ENCODE measurements around the gene GJB2. TPM values are rescaled to one million over a fixed set of nuclear protein-coding genes. Genes with fewer than 3 reads are reported as not detected.

Gene GJB2
- total RNA-seq, 3 donors from 2014 or later: 0.66 to 0.88 TPM; not detected in 1

DNA sequence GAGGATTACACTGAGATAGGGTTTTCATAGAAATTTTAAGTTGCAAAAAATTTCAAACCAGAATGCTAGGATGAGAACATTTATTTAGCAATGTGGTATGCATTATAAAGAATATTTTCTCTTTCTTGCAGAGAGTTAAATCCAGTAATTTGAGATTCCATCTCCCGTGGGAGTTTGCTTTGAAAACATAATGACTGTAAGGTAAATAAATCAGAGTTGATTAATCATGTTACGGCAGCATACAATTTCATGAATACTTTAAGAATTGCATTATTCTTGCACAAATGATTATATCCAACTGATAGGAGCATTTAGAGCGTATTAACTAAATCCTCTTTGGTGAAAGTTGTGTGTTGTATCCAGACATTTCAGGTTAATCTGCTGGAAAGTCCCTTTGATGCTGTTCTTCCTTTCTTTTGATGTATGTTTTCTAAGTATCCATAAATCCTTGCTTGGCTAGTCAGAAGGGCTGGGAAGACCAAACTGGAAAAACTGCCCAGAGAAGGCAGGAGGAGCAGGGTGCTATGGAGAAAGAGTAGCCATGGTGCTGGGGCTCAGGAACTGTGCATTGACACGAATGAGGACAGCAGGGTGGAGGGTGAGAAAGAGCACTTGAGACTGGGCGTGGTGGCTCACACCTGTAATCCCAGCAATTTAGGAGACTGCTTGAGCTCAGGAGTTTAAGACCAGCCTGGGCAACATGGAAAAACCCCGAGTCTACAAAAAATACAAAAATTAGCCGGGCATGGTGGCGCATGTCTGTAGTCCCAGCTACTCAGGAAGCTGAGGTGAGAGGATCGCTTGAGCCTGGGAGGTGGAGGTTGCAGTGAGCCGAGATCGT is 27.1 kb downstream of the GJB2 start:
- DNase-seq (ENCODE audit: low spot score in 2 of 2): no peak
- Histone ChIP-seq H3K27me3 (peaks cover 0 to 25% of the 10 kb centered on the region in 2 donors), H3K4me1 (peaks cover 0 to 7% of the 10 kb centered on the region in 2 donors), H3K4me3 (no peak overlapping the region), H3K9me3 (no peaks in the 10 kb centered on the region), H3K27ac (no peak overlapping the region), H3K36me3 (no peaks in the 10 kb centered on the region)
- no peak for TF ChIP-seq POLR2AphosphoS5 (IDR thresholded peaks at IDR 0.05)
- TF ChIP-seq, protein P1, sequence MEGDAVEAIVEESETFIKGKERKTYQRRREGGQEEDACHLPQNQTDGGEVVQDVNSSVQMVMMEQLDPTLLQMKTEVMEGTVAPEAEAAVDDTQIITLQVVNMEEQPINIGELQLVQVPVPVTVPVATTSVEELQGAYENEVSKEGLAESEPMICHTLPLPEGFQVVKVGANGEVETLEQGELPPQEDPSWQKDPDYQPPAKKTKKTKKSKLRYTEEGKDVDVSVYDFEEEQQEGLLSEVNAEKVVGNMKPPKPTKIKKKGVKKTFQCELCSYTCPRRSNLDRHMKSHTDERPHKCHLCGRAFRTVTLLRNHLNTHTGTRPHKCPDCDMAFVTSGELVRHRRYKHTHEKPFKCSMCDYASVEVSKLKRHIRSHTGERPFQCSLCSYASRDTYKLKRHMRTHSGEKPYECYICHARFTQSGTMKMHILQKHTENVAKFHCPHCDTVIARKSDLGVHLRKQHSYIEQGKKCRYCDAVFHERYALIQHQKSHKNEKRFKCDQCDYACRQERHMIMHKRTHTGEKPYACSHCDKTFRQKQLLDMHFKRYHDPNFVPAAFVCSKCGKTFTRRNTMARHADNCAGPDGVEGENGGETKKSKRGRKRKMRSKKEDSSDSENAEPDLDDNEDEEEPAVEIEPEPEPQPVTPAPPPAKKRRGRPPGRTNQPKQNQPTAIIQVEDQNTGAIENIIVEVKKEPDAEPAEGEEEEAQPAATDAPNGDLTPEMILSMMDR (IDR thresholded peaks at IDR 0.05): no peak
- TF ChIP-seq POLR2A (IDR thresholded peaks at IDR 0.05): no peak
- intact Hi-C loops (cut with DNase I; ENCODE audit: low total_unique reads): no loop called here

DNA sequence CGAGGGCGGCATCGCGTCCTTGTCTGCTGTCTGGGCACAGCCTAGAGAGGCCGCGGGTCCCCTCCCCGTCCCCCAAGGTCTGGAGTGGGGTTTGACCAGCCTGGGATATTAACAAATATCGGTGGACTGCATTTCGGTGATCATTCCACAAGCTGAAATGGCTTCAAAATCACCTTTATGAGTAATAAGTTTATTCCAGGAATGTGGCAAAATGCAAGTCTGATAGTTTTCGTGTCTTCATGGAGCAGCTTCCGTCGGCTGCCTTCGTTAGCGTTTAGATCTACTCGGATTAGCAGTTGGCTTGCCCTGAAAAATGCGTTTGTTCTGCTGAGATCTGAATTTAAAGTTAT is 30.8 kb downstream of the GJB2 start:
- Histone ChIP-seq H3K27ac (no peak overlapping the region), H3K9me3 (no peaks in the 10 kb centered on the region), H3K27me3 (peaks cover 0 to 52% of the 10 kb centered on the region in 2 donors), H3K4me3 (peak overlapping the region in 1 of 3 donors; percentile 65), H3K36me3 (no peaks in the 10 kb centered on the region), H3K4me1 (peaks cover 0 to 14% of the 10 kb centered on the region in 2 donors)
- intact Hi-C loops (cut with DNase I; ENCODE audit: low total_unique reads): no loop called here
- no peak for TF ChIP-seq POLR2A (IDR thresholded peaks at IDR 0.05)
- TF ChIP-seq, protein P1 (IDR thresholded peaks at IDR 0.05): no peak
- no peak for TF ChIP-seq POLR2AphosphoS5 (IDR thresholded peaks at IDR 0.05)
- no peak for DNase-seq (ENCODE audit: low spot score in 2 of 2)

DNA sequence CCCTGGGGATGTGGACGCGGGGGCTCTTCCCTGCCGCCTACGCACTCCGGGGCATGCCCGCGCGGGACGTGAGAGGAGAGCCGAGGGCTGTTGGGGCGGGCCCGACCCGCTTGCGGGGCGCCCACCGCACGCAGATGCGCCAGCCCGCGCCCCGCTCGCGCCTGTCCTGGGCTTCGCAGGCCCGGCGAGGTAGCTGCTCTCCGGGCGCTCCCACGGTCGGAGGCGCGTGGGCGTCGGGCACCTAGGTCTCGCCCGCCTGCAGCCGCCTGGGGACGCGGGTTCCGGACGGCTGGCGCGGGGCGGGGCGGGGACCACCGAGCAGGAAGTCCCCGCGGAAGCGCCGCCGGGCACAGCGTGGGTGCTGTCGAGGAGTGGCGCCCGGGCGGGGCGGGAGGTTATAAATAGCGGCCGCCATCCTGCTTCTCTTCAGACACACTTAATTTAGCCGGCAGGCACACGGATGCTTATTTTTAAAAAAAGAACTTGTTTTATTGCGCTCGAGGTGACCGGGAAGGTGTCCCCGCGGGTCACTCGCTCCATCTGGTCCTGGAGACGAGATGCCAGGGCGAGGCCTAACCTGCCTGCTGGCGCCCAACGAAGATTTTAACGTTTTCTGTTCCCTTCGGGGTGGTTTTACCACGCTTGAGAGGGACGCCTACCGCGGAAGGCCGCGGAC is 31.3 kb downstream of the GJB2 start:
- no peaks in the 10 kb centered on the region for H3K9me3 ChIP-seq
- intact Hi-C loops (cut with DNase I; ENCODE audit: low total_unique reads): no loop called here
- peaks cover 0 to 14% of the 10 kb centered on the region in 2 donors for H3K4me1 ChIP-seq
- H3K27ac ChIP-seq: no peak overlapping the region
- peaks cover 0 to 58% of the 10 kb centered on the region in 2 donors for H3K27me3 ChIP-seq
- DNase-seq (ENCODE audit: low spot score in 2 of 2): no peak
- TF ChIP-seq, protein P1 (IDR thresholded peaks at IDR 0.05): no peak
- H3K4me3 ChIP-seq: peak overlapping the region; percentile 10 to 65 (median 38)
- H3K36me3 ChIP-seq: no peaks in the 10 kb centered on the region

DNA sequence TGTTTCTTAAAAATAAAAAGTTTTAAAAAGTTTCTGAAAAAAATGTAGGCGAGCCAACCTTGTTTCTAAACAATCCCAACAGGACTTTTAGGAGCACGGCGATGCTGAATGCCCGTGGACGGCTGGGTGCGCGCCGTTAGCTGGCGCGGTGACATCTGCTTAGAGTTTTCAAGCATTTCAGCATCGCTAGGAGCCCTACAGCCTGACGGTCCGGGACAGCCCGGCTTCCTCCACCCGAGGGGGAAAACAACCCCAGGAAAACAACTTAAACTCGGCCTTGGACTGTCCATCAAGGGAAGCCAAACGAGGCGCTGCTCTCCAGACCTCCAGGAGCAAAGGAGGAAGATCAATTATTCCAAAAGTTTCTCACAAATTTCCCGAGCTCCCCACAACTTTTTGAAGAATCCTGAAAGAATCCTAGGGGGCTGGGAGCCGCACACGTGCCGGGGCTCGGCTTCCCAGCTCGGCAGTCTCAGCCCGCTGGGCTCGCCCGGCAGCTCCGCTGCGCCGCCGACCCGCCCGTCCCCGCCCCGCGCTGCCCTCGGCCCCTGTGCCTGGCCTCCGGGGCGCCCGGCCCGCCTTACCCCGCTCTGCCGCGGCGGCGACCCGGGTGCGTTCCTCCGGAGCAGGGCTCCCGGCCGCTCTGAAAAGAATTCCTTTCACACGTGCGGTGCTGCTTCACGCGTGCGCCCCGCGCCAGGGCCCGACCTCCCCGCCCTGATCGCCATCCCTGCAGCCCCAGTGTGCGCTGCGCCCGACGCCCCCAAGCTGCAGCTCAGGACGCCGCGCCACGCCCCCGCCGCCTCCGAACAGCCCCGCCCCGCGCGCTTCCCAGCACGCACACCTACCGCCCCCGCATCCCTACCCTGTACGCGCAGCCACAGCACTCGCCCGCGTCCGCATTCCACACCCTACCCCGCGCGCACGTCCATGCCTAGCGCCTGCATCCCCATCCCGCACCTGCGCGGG is 32.1 kb downstream of the GJB2 start, which contains the start of gene GJA3:
Gene GJA3 (minus strand): TSS at position 747 of the 969 bp plus-strand sequence. CDS start 17,764 bp downstream, outside the sequence.
- Histone ChIP-seq H3K36me3 (no peaks in the 10 kb centered on the region), H3K27ac (no peak within 1 kb of the TSS), H3K9me3 (no peaks in the 10 kb centered on the region), H3K4me3 (peak within 1 kb of the TSS; percentile 10 to 65 (median 38)), H3K27me3 (peaks cover 0 to 66% of the 10 kb centered on the region in 2 donors), H3K4me1 (peaks cover 0 to 14% of the 10 kb centered on the region in 2 donors)
- intact Hi-C loops (cut with DNase I; ENCODE audit: low total_unique reads): no loop called here
- DNase-seq (ENCODE audit: low spot score in 2 of 2): no peak
- TF ChIP-seq, protein P1 (IDR thresholded peaks at IDR 0.05): no peak
- TF ChIP-seq POLR2AphosphoS5 (IDR thresholded peaks at IDR 0.05) (no peak), POLR2A (IDR thresholded peaks at IDR 0.05) (no peak)
